ENCODE measurements around the gene CYP2A6. TPM values are rescaled to one million over a fixed set of nuclear protein-coding genes. Genes with fewer than 3 reads are reported as not detected.

The CYP2A6 gene
- polyA plus RNA-seq, 1 of the 3 experiments (the other 2 are of a cell fraction), result not detected

DNA sequence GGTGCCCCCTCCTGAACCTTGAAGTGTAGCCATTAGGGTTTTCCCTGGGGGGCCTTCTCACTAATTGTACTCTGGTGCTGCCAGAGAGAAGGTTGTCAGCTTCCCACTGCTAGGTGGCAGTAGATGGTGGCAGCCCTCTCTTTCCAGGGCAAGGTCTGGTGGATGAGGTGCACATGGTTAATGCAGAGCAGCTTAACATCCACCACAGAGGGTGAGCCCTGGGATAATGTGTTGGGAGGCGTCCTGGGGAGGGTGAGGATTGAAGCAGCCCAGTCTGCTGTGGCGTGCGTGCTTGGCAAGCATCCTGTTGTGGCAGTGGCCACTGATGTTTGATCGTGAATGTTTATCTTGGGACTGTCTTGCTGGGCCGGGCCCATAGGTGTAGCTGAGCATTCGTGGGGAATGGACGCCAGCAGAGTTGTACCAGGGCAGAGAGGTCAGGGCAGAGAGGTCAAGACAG lies 45.4 kb downstream of the CYP2A6 start:
- H3K36me3 ChIP-seq (replicated peaks in 1 of 2; ENCODE audit: control insufficient read depth in 1 of 2, insufficient read depth in 2 of 2, low read length in 1 of 2), result peaks cover 38 to 55% of the 10 kb centered on the region in 2 experiments
- H2AFZ ChIP-seq (ENCODE audit: low read depth), result no peak overlapping the region
- no peaks in the 10 kb centered on the region for H3K9me2 ChIP-seq
- CTCF ChIA-PET, result interaction anchor here (0.8 to 5.4 kb wide), 5 partner anchors 14 to 143 kb away, joined by 3 to 54 read pairs (median 18); partner anchors contain the start of genes ACTMAP, COQ8B, ITPKC and SNRPA
- H3K4me1 ChIP-seq (ENCODE audit: control insufficient read depth in 1 of 2, insufficient read depth in 2 of 2, low read depth in 1 of 2, low read length in 1 of 2), result peaks cover 42 to 73% of the 10 kb centered on the region in 2 experiments; a peak in 3 of 4 replicates
- H3K4me3 ChIP-seq (ENCODE audit: low read depth in 2 of 2, low read length in 1 of 2), result no peak overlapping the region
- peaks cover 96% of the 10 kb centered on the region for H4K20me1 ChIP-seq (ENCODE audit: insufficient read depth)
- 0 out of 2 replicates have a peak, but pooled peaks have one; percentile 11 for TF ChIP-seq CTCF (IDR thresholded peaks at IDR 0.05)
- TF ChIP-seq MEF2A (IDR thresholded peaks at IDR 0.05; ENCODE audit: borderline replicate concordance, low read depth), result no peak
- POLR2A ChIA-PET, result no interaction called here
- no peak for DNase-seq
- peaks cover 14% of the 10 kb centered on the region for H3F3A ChIP-seq (replicated peaks; ENCODE audit: insufficient read depth)
- no peak overlapping the region; a peak in 1 of 4 replicates for H3K27ac ChIP-seq (ENCODE audit: low read depth in 2 of 2, low read length in 1 of 2)
- H3K9me3 ChIP-seq, result no peaks in the 10 kb centered on the region
- H3K9ac ChIP-seq, result no peak overlapping the region
- WGBS (ENCODE audit: low lambda C conversion rate), result 94% methylated on average over 7 of the region's 7 CpGs
- no peak overlapping the region for H3K4me2 ChIP-seq
- H3K79me2 ChIP-seq (ENCODE audit: insufficient read depth), result peaks cover 94% of the 10 kb centered on the region
- no peaks in the 10 kb centered on the region for H3K27me3 ChIP-seq (ENCODE audit: insufficient read depth)

- Histone ChIP-seq H3F3A (replicated peaks; ENCODE audit: insufficient read depth) (peaks cover 14% of the 10 kb centered on the region), H3K27me3 (ENCODE audit: insufficient read depth) (no peaks in the 10 kb centered on the region), H3K79me2 (ENCODE audit: insufficient read depth) (peaks cover 96% of the 10 kb centered on the region), H3K9me3 (no peaks in the 10 kb centered on the region), H3K36me3 (replicated peaks in 1 of 2; ENCODE audit: control insufficient read depth in 1 of 2, insufficient read depth in 2 of 2, low read length in 1 of 2) (peaks cover 38 to 50% of the 10 kb centered on the region in 2 experiments), H3K4me3 (ENCODE audit: low read depth in 2 of 2, low read length in 1 of 2) (no peak overlapping the region), H3K9ac (no peak overlapping the region), H3K4me1 (ENCODE audit: control insufficient read depth in 1 of 2, insufficient read depth in 2 of 2, low read depth in 1 of 2, low read length in 1 of 2) (peaks cover 42 to 73% of the 10 kb centered on the region in 2 experiments; a peak in 3 of 4 replicates), H2AFZ (ENCODE audit: low read depth) (no peak overlapping the region), H3K9me2 (no peaks in the 10 kb centered on the region), H4K20me1 (ENCODE audit: insufficient read depth) (peaks cover 92% of the 10 kb centered on the region), H3K27ac (ENCODE audit: low read depth in 2 of 2, low read length in 1 of 2) (no peak overlapping the region; a peak in 1 of 4 replicates), H3K4me2 (peak overlapping the region; percentile 98; the same call in 1 of the 2 replicates)
- 77% methylated on average over 5 of the region's 6 CpGs for WGBS (ENCODE audit: low lambda C conversion rate)
- TF ChIP-seq RAD21 (IDR thresholded peaks at IDR 0.05; ENCODE audit: low read length), result no peak
- CTCF ChIA-PET, result interaction anchor here (1.3 to 5.4 kb wide), 4 partner anchors 15 to 142 kb away, joined by 3 to 54 read pairs (median 24); no protein-coding TSS in a partner anchor
- DNase-seq, result no peak
- POLR2A ChIA-PET, result interaction anchor here (1.4 kb wide), 1 partner anchor 26 kb away, joined by 8 read pairs; the partner anchor contains the start of gene RAB4B
These were observed 46.1 kb downstream of the CYP2A6 start for GRCh38 chr19:40803857-40804782.

DNA sequence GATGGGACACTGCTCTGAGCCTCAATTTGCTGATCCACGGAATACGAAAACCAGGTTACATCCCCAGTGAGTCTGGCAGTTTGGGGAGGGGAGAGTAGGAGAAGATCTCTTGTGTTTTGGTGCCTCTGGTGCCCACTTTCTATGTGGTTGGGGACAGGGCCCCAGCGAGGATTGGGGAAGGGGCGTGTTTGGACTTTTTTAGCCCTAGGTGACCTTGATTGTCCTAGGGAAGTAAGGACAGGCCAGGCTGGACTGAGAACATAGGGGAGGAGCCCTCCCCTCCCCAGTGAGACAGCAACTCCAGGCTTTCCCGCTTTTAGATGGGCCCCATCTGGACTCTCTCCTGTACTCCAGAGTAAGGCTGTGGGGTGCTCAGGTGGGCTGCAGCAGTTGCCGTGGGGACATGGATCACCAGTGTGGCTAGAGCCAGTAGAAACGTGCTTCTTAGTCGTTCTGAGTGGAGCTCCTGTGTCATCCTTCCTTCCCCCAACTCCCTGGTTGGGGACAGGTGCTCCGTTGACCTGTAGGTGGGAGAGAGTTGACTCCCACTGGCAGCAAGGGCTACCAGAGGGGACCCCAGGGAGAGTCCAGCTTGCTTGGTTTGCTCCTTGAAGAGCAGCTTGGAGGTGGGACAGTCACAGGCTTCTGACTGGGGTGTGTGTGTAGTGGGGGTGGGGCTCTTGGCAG lies 46.9 kb downstream of the CYP2A6 start:
- DNase-seq, result no peak
- Histone ChIP-seq H3K9me3 (no peaks in the 10 kb centered on the region), H4K20me1 (ENCODE audit: insufficient read depth) (peaks cover 84% of the 10 kb centered on the region), H3K9ac (no peak overlapping the region), H3K9me2 (no peaks in the 10 kb centered on the region), H3K27ac (ENCODE audit: low read depth in 2 of 2, low read length in 1 of 2) (peak overlapping the region in 1 of 2 experiments; percentile 67; a peak in 2 of 4 replicates), H3K4me1 (ENCODE audit: control insufficient read depth in 1 of 2, insufficient read depth in 2 of 2, low read depth in 1 of 2, low read length in 1 of 2) (peaks cover 42 to 73% of the 10 kb centered on the region in 2 experiments; a peak in 3 of 4 replicates), H3K36me3 (replicated peaks in 1 of 2; ENCODE audit: control insufficient read depth in 1 of 2, insufficient read depth in 2 of 2, low read length in 1 of 2) (peaks cover 33 to 46% of the 10 kb centered on the region in 2 experiments), H3K79me2 (ENCODE audit: insufficient read depth) (peaks cover 89% of the 10 kb centered on the region), H2AFZ (ENCODE audit: low read depth) (no peak overlapping the region), H3F3A (replicated peaks; ENCODE audit: insufficient read depth) (peaks cover 17% of the 10 kb centered on the region), H3K4me2 (peak overlapping the region; percentile 98), H3K27me3 (ENCODE audit: insufficient read depth) (no peaks in the 10 kb centered on the region), H3K4me3 (ENCODE audit: low read depth in 2 of 2, low read length in 1 of 2) (peak overlapping the region in 1 of 2 experiments; percentile 6; a peak in 1 of 4 replicates)
- CTCF ChIA-PET, result interaction anchor here (0.6 to 1.3 kb wide), 4 partner anchors 25 to 141 kb away, joined by 3 to 5 read pairs (median 4); partner anchors contain the start of gene RAB4B
- 88% methylated on average over 8 of the region's 9 CpGs for WGBS (ENCODE audit: low lambda C conversion rate)
- POLR2A ChIA-PET, result interaction anchor here (0.9 to 1.4 kb wide), 2 partner anchors 25 to 61 kb away, joined by 3 to 8 read pairs; partner anchors contain the start of gene RAB4B
- TF ChIP-seq FOXJ3 (CRISPR knock-in tag; IDR thresholded peaks at IDR 0.05) (no peak), FOSL2 (IDR thresholded peaks at IDR 0.05; ENCODE audit: borderline replicate concordance, low read depth) (no peak), FOXM1 (IDR thresholded peaks at IDR 0.05; ENCODE audit: low read depth) (no peak), TAF1 (IDR thresholded peaks at IDR 0.05; ENCODE audit: borderline replicate concordance, low read depth, low read length) (no peak), RAD21 (IDR thresholded peaks at IDR 0.05; ENCODE audit: low read length) (no peak), ZBTB33 (IDR thresholded peaks at IDR 0.05; ENCODE audit: borderline replicate concordance, low read depth) (no peak), YY1 (IDR thresholded peaks at IDR 0.05; ENCODE audit: low read depth) (no peak), NFIC (IDR thresholded peaks at IDR 0.05; ENCODE audit: borderline replicate concordance) (no peak), CTCF (IDR thresholded peaks at IDR 0.05) (no peak)

All from SK-N-SH (cell line).